Stimulated activated CD4-positive, alpha-beta T cell treated with anti-CD3 and anti-CD28 coated beads, Interleukin-4, amount 100 ng/mL, for 24 hours (primary cell): ENCODE measurements around the gene CCP110.

Experiments used
- DNase-seq: peaks from one replicate; pipeline ENCODE4 v3.0.0-alpha.2; 2020

Gene CCP110

DNA sequence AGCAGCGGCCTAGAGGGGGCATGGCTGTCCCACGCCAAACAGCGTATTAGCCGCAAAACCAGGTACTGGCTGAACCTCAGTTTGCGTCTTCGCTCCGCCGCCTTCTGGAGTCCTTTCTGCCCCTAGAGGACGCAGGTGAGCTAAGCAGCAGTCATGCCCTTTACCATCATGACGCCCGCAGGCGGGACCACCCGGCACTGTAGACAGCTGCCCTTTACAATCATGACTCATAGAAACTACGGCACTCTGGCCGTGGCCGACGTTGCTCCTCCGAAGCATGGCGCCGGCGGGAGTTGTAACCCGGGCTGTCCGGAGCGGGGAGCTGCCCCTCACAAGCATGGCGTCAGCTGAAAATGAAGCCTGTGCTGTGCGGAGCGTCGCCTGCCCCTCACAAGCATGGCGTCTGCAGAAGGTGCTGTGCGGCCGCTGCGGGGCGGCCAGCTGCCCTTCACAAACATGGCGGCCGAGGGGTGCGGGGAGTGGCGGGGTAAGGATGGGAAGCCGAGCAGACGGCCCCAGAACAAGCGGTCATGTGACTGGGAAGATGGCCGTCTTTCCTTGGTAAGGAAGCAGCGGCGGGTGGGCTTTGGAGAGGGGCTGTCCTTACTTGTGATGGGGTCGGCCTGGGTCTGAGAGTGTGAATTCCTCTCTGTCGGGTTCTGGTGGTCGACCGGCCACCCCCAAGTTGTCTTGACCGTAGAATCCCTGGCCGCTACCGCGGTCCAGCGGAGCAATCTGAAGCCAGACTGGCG lies 31.6 kb downstream of the CCP110 start, which contains the start of gene VPS35L:
TSS of gene VPS35L (plus strand) at position 518 of the 752 bp plus-strand sequence. CDS start at position 545, 27 bp downstream.
- peak; percentile 97 for DNase-seq

DNA sequence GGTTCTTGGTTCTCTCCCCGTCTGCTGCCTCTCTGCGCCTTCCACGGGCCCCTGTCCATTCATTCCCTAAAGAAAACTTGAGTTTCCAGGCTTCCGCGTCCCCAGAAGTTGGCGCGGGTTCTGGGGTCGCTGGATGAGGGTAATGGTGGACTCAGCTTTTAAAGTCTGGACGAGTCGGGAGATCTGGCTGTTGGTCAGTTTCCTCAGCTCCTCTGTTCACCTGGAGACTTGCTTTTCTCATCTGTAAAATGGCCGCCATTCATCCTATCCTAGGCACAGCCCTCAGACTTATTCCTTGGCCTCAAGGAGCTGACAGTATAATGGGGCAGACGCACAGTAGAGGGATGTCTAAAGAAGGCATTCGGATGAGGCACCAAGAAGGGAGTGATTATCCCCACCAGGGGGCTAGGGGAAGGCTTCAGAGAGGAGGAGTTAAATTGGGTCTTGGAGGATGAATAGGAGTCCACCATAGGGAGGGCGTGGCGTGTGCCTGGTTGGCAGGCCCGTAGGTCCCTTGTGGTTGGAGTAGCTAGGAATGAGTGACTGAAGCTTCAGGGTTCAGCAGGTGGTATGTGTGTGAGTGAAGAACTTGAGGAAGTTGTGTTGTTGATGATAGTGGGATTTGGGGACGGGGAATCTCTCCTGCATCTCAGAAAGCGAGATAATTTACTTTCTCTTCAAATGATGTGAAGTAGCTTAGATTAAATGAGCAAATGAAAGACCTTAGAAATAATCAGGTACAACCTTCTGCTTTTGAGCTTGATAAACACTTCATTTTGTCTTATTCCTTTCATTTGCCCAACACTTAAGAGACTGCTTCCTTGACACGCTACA lies 32.4 kb downstream of the CCP110 start:
- DNase-seq: peak; percentile 22

DNA sequence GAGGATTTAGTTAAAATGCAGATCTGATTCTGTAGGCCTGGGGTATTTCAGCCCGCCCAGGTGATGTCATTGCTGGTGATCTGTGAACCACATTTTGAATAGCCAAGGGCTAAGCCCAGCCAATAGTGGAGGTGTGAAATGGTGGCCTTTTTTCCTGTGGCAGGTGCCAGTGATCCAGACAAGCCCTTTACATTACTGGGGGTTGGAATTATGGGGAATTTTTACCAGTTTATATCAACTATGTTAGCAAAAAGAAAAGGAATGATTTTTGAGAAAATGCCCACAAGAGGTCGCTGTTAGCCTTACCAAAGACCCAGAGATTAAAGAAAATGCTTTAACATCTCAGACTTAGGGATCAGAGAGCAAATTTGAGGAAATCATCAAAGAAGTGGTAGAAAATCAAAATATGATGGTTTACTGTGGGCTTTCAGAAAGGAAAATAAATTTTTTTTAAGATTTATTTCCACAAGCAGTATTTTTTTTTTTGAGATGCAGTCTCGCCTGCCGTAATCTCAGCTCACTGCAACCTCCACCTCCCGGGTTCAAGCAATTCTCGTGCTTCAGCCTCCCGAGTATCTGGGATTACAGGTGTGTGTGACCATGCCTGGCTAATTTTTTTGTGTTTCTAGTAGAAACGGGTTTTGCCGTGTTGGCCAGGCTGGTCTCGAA lies 35.6 kb downstream of the CCP110 start:
- peak; percentile 37 for DNase-seq

DNA sequence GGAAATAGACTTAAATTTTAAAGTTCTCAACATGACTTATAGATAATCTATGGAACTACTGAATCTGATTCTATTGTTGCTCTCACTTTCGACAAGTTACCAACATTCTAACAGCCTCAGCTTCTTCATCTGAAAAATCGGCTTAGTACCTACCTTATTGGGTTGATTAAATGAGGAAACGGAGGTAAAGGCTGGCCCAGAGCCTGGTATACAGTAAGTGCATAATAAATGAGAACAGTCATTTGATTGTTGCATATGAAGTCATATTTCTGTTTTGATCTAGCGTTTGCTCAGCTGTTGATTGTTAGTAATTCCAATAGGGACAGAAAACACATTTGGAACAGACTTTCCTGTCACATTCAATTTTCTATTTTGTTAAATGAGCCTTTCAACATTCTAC lies 36.3 kb downstream of the CCP110 start:
- DNase-seq: no peak

DNA sequence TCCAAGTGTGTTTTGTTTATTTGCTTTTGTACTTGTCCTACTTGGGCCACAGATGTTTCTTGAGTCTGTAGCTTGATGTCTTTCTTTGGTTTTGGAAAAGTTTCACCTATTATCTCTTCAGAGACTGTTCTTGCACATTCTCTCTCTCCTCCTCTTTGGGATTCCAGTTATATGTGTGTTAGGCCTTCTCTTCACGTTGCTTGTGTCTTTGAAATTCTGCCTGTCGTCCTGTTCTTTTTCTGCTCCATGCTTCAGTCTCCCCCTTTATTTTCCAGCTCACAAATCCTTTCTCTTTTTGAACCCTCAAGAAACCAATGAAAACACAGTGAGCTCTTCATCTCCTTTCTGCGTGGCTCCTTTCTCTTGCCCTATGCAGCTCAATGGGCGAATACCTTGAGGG lies 39.6 kb downstream of the CCP110 start:
- DNase-seq: no peak

DNA sequence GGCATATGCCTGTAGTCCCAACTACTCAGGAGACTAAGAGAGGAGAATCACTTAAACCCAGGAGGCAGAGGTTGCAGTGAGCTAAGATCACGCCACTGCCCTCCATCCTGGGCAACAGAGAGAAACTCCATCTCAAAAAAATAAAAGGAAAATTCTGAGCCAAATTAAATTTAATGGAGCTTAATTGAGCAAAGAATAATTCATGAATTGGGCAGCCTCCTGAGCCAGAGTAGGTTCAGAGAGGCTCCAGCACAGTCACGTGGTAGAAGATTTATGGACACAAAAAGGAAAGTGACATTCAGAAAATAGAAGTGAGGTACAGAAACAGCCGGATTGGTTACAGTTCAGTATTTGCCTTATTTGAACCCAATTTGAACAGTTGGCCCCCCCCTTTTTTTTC lies 42.6 kb downstream of the CCP110 start:
- DNase-seq: no peak

DNA sequence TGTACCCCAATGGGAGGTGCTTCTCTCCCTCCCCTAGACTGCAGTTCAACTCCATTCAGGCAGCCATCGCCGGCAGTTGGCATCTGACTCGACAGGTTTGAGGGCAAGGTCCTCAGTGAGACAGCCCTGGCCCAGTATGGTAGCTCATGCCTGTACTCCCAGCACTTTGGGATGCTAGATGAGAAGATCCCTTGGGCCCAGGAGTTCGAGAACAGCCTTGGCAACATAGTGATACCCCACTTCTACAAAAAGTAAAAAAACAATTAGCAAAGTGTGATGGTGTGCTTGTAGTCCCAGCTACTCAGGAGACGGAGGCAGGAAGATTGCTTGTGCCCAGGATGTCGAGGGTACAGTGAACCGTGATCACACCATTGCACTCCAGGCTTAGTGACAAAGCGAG lies 43.8 kb downstream of the CCP110 start:
- DNase-seq: no peak

DNA sequence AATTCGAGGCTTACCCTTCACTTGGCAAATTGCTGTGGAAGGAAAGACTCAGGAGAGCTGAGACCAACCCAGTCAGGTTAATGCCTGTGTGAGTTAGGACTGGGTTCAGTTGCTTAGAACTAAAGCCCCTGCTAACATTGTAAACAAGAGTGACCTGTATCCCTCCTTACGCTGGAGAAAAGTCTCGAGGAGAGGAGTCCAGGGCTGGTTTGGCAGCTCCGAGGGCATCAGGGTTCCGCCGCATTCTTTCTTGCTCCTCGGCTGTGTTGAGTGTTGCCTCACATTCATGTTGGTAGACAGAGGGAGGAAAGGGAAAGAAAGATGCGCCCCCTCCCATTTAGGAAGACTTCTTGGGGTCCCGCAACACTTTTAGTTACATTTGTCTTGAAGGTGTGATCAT lies 50.3 kb downstream of the CCP110 start:
- DNase-seq: no peak

DNA sequence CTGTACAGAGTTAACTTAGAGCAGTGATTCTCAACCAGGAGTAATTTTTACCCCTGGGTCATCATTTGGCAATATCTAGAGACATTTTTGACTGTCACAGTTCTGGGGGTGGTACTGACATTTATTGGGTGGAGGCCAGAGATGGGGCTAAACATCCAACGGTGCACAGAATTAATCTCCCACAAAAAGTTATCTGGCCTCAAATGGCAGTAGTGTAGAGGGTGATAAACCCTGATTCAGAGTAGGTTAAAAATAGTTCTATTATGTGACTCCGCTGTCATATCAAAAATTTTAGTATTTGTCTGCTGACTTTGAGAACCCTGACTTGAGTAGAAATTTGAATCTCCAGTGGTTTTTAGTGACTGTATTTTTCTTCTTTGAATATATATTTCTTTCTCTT lies 50.9 kb downstream of the CCP110 start:
- DNase-seq: no peak

DNA sequence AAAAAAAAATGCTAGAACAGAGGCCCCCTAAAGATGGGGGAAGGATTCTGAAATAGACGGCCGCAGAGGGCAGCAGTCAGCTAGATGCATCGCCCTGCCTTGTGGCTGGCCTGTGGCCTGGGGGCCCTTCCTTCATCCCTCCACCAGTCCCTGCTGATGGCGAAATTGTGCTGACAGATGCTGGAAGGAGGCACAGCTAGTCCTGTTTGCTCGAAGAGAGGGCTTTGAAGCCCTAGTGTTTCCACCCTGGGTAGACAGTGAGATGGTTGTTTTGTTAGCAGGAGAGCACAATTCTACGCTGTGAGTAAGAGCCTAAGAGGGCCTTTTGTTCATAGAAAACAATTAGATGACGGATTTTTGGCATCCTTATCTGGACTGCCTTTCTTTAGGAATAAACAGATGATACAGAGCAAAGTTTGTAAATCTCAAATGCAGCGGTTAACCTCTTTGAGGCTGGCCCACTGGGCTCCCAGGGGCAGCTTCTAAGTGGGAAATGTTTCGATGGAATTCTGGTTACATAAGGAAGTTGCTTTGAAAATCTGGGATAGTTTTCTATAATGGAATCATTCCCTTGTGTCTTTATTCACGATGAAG lies 54.7 kb downstream of the CCP110 start:
- DNase-seq: no peak

DNA sequence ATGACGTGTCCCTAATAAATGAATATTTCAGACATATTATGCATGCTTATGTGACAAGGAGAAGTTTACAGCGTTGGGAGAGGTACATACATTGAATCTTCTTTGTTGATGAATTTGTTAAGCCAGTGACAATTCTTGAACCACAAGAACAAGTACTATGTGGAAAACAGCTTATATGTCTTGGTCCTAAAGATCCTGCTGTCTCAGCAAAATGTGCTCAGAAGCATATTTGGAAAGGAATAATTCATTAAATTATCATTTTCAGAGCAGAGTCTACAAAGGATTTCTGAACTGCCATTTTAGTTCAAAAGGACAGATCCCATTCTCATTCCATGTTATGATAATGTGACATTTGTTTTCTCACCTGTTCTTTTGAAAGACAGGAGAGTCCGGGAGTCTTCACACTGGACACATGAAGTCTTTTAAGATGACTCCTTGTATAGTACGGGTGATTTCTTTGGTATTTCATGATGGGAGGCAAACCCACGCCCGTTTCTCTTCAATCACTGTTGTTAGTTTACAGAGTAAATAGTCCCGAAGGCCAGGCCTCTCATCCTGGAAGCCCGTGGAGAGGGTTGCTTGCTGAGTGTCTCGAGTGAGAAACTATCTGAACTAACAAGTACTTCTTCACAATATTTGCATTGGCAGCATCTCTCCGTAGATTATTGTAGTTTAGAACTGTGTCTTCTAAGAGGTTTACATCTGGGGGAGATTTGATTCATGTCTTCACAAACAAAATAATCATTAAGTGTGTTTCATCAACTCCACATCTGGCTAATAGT lies 58.5 kb downstream of the CCP110 start:
- DNase-seq: no peak

DNA sequence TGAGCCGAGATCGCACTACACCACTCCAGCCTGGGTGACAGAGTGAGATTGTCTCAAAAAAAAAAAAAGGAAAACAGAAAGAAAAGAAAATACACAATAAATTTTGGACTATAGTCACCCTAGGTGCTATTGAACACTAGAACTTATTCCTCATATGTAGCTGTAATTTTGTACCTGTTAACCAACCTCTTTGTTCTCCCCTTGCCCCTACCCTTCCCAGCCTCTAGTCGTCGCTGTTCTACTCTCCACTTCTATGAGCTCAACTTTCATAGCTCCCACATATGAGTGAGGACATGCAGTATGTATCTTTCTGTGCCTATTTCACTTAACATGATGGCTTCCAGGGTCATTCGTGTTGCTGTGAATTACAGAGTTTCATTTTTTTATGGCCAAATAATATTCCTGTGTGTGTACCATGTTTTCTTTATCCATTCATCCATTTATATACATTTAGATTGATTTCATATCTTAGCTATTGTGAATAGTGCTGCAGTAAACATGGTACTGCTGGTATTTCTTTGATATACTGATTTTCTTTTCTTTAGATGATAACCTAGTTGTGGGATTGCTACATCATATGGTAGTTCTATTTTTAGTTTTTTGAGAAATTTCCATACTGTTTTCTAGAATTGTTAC lies 60.0 kb downstream of the CCP110 start:
- DNase-seq: peak; percentile 43

DNA sequence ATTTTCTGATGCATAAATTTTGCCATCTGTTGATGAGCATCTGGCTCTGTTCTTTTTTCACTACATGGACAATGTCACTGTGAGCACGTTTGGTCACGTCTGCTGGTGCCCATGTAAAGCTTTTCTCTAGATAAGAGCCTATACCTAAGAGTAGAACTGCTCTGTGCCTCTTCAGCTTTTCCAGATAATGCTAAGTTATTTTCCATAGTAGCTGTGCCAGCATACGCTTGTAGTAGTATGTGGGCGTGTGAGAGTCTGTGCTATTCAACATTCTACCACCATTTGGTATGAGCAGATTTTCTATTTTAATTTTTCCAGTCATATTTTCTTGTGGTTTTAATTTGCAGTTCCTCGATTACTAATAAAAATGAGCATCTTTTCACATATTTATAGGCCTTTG lies 64.9 kb downstream of the CCP110 start:
- no peak for DNase-seq

DNA sequence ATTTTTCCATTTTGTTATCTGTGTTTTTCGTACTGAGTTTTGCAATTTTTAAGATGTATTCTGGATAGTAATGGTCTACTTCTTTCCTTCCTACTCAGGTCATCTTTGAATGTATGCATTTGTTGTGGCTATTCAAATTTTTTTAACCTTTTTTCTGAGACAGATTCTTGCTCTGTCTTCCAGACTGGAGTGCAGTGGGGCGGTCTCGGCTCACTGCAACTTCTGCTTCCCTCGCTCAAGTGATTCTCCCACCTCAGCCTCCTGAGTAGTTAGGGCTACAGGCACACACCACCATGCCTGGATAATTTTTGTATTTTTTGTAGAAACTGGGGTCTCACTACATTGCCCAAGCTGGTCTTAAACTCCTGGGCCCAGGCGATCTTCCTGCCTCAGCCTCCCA lies 65.4 kb downstream of the CCP110 start:
- no peak for DNase-seq

DNA sequence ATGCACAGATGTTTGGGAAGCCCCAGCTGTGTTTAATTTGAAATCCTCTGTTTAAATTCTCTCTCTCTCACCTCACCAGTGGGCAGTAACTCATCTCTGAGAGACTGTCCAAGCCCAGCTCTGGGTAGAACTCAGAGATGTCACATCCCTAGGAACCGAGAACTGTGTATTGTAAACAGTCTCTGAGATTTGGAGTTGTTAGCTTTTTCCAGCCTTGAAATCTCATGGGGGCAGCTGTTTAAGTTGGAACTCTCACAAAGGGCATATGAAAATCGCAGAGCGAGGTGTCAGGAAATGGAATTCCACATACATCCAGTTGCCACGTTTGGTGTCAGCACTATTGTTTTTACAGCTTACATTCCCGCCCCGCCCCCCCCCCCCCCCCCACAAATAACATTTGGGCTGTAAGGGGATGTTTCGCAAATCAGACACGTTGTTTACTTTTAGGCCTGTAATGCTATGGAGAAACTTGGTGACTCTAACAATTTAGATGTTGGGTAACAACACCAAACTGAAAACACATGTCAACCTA lies 66.1 kb downstream of the CCP110 start:
- DNase-seq: no peak

DNA sequence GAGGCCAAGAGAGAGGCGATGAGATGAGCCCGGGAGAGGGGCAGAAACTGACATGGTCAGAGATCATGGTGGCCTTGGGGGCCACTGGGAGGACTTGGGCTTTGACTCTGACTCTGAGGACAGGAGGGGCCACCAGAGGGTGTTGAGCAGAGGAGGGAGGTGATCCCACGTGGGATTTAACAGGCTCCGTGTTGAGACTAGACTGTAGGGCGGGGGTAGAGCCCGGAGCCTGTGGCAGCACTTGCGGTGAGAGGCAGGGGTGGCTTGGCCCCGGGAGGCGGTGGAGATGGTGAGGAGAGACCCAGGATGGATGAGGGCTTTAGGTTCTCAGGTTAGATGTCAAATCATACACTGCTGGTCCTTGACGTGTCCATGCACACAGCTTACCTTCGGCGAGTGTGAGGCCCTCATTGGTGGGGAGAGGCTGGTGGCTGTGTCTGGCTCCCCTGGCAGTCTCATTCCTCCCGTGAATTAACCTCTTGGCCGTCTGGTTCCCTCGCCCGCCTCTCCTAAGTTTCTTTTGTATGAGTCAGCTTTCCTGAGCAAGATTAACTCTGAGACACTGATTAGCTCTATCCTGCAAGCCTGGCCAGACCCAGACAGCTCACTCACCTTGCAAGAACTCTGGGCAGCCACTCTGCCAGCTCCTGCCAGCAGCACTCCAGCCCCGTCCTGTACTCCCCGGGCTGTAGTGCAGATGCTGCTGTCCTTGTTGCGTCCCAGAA lies 71.5 kb downstream of the CCP110 start:
- DNase-seq: no peak

DNA sequence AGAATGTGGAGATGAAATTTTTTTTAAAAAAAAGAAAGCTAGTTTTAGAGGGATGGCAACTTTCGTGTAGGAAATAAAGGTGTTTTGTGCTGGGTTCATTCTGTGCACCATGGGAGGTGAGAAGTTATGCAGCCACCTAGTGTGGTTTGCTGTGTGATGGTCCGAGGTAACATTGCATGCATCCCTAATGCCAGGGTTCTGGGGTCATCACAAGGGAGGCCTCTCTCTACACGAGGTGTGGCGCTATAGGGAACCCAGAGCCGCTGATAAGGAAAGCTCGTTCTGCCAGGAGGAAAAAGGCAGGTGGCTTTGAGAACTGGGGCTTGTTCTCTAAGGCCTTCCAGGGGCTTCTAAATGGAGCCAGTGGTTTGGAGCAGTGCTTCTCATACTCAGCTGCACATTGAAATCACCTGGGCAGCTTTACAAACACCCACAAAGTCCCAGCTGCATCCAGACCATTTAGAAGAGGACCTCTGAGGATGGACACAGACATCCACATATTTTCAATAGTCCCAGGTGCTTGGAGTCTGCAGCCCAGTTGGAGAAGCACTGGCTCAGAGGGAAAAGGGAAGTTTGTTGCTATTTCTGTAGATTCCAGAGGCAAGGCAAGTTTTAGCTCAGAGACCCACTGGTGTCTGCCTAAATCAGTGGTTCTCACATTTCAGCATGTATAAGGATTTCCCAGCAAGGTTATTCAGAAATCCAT lies 75.2 kb downstream of the CCP110 start:
- DNase-seq: no peak

DNA sequence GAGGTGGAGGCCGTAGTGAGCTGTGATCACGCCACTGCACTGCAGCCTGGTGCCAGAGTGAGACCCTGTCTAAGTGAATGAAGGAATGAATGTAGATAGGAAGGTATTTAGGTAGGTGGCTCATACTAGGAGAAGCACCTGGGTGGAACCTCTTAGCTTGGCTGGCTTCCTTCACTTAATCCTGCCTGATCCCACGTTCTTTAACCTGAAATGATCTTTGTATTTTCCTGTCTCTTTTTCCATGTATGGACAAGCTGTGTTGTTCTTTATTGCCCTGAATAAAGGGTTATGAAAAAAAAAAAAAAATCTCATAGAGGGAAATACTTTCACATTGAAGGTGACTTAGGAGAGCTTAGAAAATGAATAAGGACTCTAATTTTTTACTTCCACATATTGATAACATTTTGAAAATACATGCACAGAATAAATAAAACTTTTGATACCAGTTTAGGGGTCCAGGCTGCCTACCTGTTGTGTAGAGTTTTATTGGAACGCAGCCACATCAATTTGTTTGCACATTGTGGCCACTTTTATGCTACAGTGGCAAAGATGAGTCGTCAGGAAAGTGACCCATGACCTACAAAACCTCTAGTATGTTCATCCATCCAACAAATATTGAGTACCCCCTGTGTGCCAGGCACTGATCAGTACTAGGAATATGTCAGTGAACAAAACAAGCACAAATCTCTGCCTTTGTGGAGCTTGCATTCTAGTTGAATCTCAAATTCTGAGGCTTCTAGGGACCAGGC lies 76.4 kb downstream of the CCP110 start:
- no peak for DNase-seq
